ENCODE measurements around the gene TNFAIP2. TPM values are rescaled to one million over a fixed set of nuclear protein-coding genes. Genes with fewer than 3 reads are reported as not detected.
A peak's percentile ranks its signal among the peaks of the same experiment; 100 is the strongest.

TNFAIP2 gene
- total RNA-seq, 2 experiments from 2014 or later, result not detected

GRCh38 chr14:103121846-103122584 lies 1.2 kb upstream of the TNFAIP2 start:
- BruUV-seq (replicated peaks), result no TSS peak
- Histone ChIP-seq H3K4me3 (ENCODE audit: low read depth, low read length, poor library complexity, severe bottlenecking) (no peak overlapping the region), H3K4me2 (ENCODE audit: low read length) (no peak overlapping the region), H3K79me2 (ENCODE audit: insufficient read depth, low read depth, low read length) (no peaks in the 10 kb centered on the region), H3K4me1 (ENCODE audit: insufficient read depth, low read length, poor library complexity, severe bottlenecking) (peaks cover 7% of the 10 kb centered on the region), H3K9me3 (ENCODE audit: low read length) (no peaks in the 10 kb centered on the region), H3K27ac (ENCODE audit: low read depth, low read length, poor library complexity, severe bottlenecking) (no peak overlapping the region), H2AFZ (ENCODE audit: low read length) (no peak overlapping the region), H3K36me3 (ENCODE audit: insufficient read depth, low read length) (no peaks in the 10 kb centered on the region), H3K9me2 (ENCODE audit: insufficient read depth, low read length) (no peaks in the 10 kb centered on the region), H4K20me1 (ENCODE audit: insufficient read depth, low read length) (no peaks in the 10 kb centered on the region)
- intact Hi-C loops (cut with micrococcal nuclease; ENCODE audit: unreplicated experiment), result no loop called here
- ChIA-PET CTCF (ENCODE audit: unreplicated experiment) (no interaction called here), POLR2A (no interaction called here)
- no peak for DNase-seq (ENCODE audit: low spot score)
- TF ChIP-seq EZH2phosphoT487 (IDR thresholded peaks at IDR 0.05; ENCODE audit: borderline replicate concordance, low read depth, low read length) (no peak), CTCF (conservative IDR thresholded peaks at IDR 0.05; ENCODE audit: low read length) (no peak)

DNA sequence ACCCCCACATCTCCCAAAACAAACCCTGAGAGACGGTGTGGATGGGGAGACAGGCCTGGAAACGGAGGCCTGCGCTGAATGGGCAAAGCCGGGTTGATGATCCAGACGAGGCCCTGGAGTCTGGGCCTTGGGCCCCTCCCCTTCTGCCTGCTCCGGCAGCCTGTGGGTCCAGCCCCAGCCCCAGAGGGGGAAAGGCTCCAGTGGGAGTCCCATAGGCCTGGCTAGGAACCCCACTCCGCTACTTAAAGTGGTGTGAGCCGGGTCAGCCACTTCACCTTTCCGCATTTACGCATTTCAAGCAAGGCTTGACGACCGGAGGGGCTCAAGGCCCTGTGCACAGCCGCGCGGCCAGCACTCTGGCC lies 695 bp upstream of the TNFAIP2 start:
- Histone ChIP-seq H2AFZ (ENCODE audit: low read length) (no peak overlapping the region), H3K79me2 (ENCODE audit: insufficient read depth, low read depth, low read length) (no peaks in the 10 kb centered on the region), H4K20me1 (ENCODE audit: insufficient read depth, low read length) (no peaks in the 10 kb centered on the region), H3K4me2 (ENCODE audit: low read length) (no peak overlapping the region), H3K9me2 (ENCODE audit: insufficient read depth, low read length) (no peaks in the 10 kb centered on the region), H3K9me3 (ENCODE audit: low read length) (no peaks in the 10 kb centered on the region), H3K4me3 (ENCODE audit: low read depth, low read length, poor library complexity, severe bottlenecking) (no peak overlapping the region), H3K4me1 (ENCODE audit: insufficient read depth, low read length, poor library complexity, severe bottlenecking) (peaks cover 7% of the 10 kb centered on the region), H3K36me3 (ENCODE audit: insufficient read depth, low read length) (no peaks in the 10 kb centered on the region), H3K27ac (ENCODE audit: low read depth, low read length, poor library complexity, severe bottlenecking) (no peak overlapping the region)
- ChIA-PET POLR2A (no interaction called here), CTCF (ENCODE audit: unreplicated experiment) (no interaction called here)
- intact Hi-C loops (cut with micrococcal nuclease; ENCODE audit: unreplicated experiment), result no loop called here
- no peak for DNase-seq (ENCODE audit: low spot score)
- BruUV-seq (replicated peaks), result no TSS peak
- TF ChIP-seq EZH2phosphoT487 (IDR thresholded peaks at IDR 0.05; ENCODE audit: borderline replicate concordance, low read depth, low read length) (no peak), CTCF (conservative IDR thresholded peaks at IDR 0.05; ENCODE audit: low read length) (no peak)

- Histone ChIP-seq H3K4me2 (ENCODE audit: low read length) (no peak overlapping the region), H4K20me1 (ENCODE audit: insufficient read depth, low read length) (no peaks in the 10 kb centered on the region), H3K9me3 (ENCODE audit: low read length) (no peaks in the 10 kb centered on the region), H3K36me3 (ENCODE audit: insufficient read depth, low read length) (no peaks in the 10 kb centered on the region), H3K9me2 (ENCODE audit: insufficient read depth, low read length) (no peaks in the 10 kb centered on the region), H2AFZ (ENCODE audit: low read length) (no peak overlapping the region), H3K27ac (ENCODE audit: low read depth, low read length, poor library complexity, severe bottlenecking) (no peak overlapping the region), H3K79me2 (ENCODE audit: insufficient read depth, low read depth, low read length) (no peaks in the 10 kb centered on the region), H3K4me3 (ENCODE audit: low read depth, low read length, poor library complexity, severe bottlenecking) (no peak overlapping the region), H3K4me1 (ENCODE audit: insufficient read depth, low read length, poor library complexity, severe bottlenecking) (peaks cover 7% of the 10 kb centered on the region)
- ChIA-PET POLR2A (no interaction called here), CTCF (ENCODE audit: unreplicated experiment) (no interaction called here)
- intact Hi-C loops (cut with micrococcal nuclease; ENCODE audit: unreplicated experiment), result no loop called here
- BruUV-seq (replicated peaks), result no TSS peak
- TF ChIP-seq CTCF (conservative IDR thresholded peaks at IDR 0.05; ENCODE audit: low read length) (peak; percentile 36; the same call in 1 of the 2 replicates), EZH2phosphoT487 (IDR thresholded peaks at IDR 0.05; ENCODE audit: borderline replicate concordance, low read depth, low read length) (no peak)
- no peak for DNase-seq (ENCODE audit: low spot score)
Observed at GRCh38 chr14:103123634-103124500, 606 bp downstream of the TNFAIP2 start.
